ENCODE measurements around the gene PPM1H. TPM values are rescaled to one million over a fixed set of nuclear protein-coding genes. Genes with fewer than 3 reads are reported as not detected.
A peak's percentile ranks its signal among the peaks of the same experiment; 100 is the strongest.

The PPM1H gene
- total RNA-seq, 1 donor = 13.4 TPM

GRCh38 chr12:62632411-62632918 is 302.5 kb downstream of the PPM1H start:
- Histone ChIP-seq H3K27ac (ENCODE audit: low read depth, low read length) (peak overlapping the region; percentile 72), H3K9me3 (ENCODE audit: low read depth, low read length) (no peaks in the 10 kb centered on the region), H3K4me2 (ENCODE audit: insufficient read depth, low read length) (peak overlapping the region; percentile 91), H3K4me1 (ENCODE audit: insufficient read depth, low read length) (peaks cover 33% of the 10 kb centered on the region), H2AFZ (ENCODE audit: low read length) (peak overlapping the region; percentile 58), H4K20me1 (ENCODE audit: insufficient read depth, low read length) (no peaks in the 10 kb centered on the region), H3K27me3 (ENCODE audit: insufficient read depth, low read length) (no peaks in the 10 kb centered on the region), H3K79me2 (ENCODE audit: insufficient read depth, low read length) (no peaks in the 10 kb centered on the region), H3K4me3 (ENCODE audit: insufficient read depth, low read length) (peak overlapping the region; percentile 73), H3K36me3 (ENCODE audit: insufficient read depth, low read length) (no peaks in the 10 kb centered on the region)
- no peak for TF ChIP-seq CTCF (IDR thresholded peaks at IDR 0.05; ENCODE audit: extremely low read depth, low read depth, low read length)
- DNase-seq (ENCODE audit: insufficient read length, low spot score, missing footprints) = peak; percentile 78

DNA sequence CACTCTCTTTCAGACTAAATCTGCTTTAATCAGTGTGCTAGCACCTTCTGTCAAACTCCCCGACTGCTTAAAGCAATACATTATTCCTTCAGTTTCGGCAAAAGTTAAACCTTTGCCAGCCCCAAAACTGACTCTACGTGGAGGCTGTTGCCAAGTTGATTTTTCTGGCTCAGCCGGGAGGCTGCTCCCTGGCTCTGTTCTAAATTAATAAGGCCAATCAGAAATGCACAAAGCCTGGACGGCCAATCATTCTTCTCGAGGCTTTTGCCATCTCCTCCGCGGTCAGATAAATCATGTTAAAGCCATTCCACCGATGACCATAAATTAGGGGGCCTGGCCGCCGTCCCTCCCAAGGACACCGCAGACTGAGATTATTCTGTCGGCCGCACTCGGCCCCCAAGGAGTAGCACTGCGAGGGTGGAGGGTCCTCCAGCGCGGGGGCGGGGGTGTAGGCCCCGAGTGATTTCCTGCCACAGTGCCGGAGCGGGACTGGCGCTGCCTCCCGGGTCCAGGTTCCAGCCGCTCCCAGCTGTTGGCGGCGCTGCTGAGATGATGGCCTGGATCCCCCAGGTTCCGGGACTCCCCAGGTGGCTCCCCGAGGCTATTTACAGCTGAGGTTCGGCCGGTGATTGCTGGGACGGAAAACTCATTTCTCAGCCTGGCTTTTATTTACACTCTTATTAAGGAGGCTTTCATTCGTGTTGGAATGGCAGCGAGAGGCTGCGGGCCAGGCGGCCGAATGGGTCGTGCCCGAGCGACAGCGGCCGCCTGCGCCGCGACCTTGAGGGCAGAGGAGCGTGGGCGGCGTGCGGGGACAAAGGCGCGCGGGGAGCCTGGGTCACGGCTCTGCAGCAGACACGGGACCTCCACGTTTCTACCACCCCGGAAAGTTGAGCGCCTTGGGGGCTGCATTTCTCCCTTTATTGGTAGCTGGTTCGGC is 303.2 kb downstream of the PPM1H start:
- Histone ChIP-seq H2AFZ (ENCODE audit: low read length) (peak overlapping the region; percentile 58), H3K4me3 (ENCODE audit: insufficient read depth, low read length) (peak overlapping the region; percentile 73), H3K4me1 (ENCODE audit: insufficient read depth, low read length) (peaks cover 33% of the 10 kb centered on the region), H3K79me2 (ENCODE audit: insufficient read depth, low read length) (no peaks in the 10 kb centered on the region), H3K27me3 (ENCODE audit: insufficient read depth, low read length) (no peaks in the 10 kb centered on the region), H3K4me2 (ENCODE audit: insufficient read depth, low read length) (peak overlapping the region; percentile 91), H4K20me1 (ENCODE audit: insufficient read depth, low read length) (no peaks in the 10 kb centered on the region), H3K9me3 (ENCODE audit: low read depth, low read length) (no peaks in the 10 kb centered on the region), H3K27ac (ENCODE audit: low read depth, low read length) (peak overlapping the region; percentile 72), H3K36me3 (ENCODE audit: insufficient read depth, low read length) (no peaks in the 10 kb centered on the region)
- peak; percentile 98 for DNase-seq (ENCODE audit: insufficient read length, low spot score, missing footprints)
- peak; percentile 38 for TF ChIP-seq CTCF (IDR thresholded peaks at IDR 0.05; ENCODE audit: extremely low read depth, low read depth, low read length)

- no peaks in the 10 kb centered on the region for H3K9me3 ChIP-seq (ENCODE audit: low read depth, low read length)
- no peaks in the 10 kb centered on the region for H3K36me3 ChIP-seq (ENCODE audit: insufficient read depth, low read length)
- no peaks in the 10 kb centered on the region for H4K20me1 ChIP-seq (ENCODE audit: insufficient read depth, low read length)
- H3K4me1 ChIP-seq (ENCODE audit: insufficient read depth, low read length) = peaks cover 34% of the 10 kb centered on the region
- H2AFZ ChIP-seq (ENCODE audit: low read length) = no peak overlapping the region
- no peaks in the 10 kb centered on the region for H3K27me3 ChIP-seq (ENCODE audit: insufficient read depth, low read length)
- H3K4me3 ChIP-seq (ENCODE audit: insufficient read depth, low read length) = no peak overlapping the region
- TF ChIP-seq CTCF (IDR thresholded peaks at IDR 0.05; ENCODE audit: extremely low read depth, low read depth, low read length) = no peak
- no peak overlapping the region for H3K27ac ChIP-seq (ENCODE audit: low read depth, low read length)
- H3K79me2 ChIP-seq (ENCODE audit: insufficient read depth, low read length) = no peaks in the 10 kb centered on the region
- peak overlapping the region; percentile 91 for H3K4me2 ChIP-seq (ENCODE audit: insufficient read depth, low read length)
- DNase-seq (ENCODE audit: insufficient read length, low spot score, missing footprints) = peak; percentile 61
These were observed 304.8 kb downstream of the PPM1H start for GRCh38 chr12:62629971-62630739.

All from osteoblast (primary cell).